Measurements from ENCODE around the gene DRAP1. TPM values are rescaled to one million over a fixed set of nuclear protein-coding genes. Genes with fewer than 3 reads are reported as not detected.

Gene DRAP1
- total RNA-seq, 2 donors from 2014 or later, result 72.1 to 83.1 TPM

- DNase-seq (ENCODE audit: low spot score), result no peak
- no peak for TF ChIP-seq CTCF (IDR thresholded peaks at IDR 0.05)
- H3K27ac ChIP-seq, result no peak overlapping the region
Observed at GRCh38 chr11:65942531-65942930, 23.3 kb downstream of the DRAP1 start.

DNA sequence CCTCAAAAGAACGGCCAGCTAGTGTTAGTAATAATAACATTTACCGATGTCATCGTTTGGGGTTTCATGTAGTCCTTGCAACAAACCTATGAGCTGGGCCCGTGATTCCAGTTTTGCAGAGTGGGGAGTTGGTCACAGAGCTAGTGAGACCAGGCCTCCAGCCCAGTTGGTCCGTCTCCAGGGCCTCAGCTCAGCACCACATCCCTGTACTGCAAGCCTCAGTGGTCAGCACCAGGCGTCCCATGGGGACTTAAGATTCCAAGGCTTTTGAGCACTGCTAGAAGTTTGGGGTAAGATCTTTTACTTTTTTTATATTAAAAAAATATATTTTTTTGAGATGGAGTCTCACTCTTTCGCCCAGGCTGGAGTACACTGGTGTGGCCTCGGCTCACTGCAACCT, 25.0 kb downstream of the DRAP1 start:
- TF ChIP-seq CTCF (IDR thresholded peaks at IDR 0.05), result no peak
- H3K9me3 ChIP-seq, result no peaks in the 10 kb centered on the region
- DNase-seq (ENCODE audit: low spot score), result no peak
- H3K4me1 ChIP-seq, result no peaks in the 10 kb centered on the region
- H3K36me3 ChIP-seq, result no peaks in the 10 kb centered on the region
- H3K27ac ChIP-seq, result no peak overlapping the region
- no peaks in the 10 kb centered on the region for H3K27me3 ChIP-seq
- no peak overlapping the region for H3K4me3 ChIP-seq

More at GRCh38 chr11:65942531-65942930, 23.3 kb downstream of the DRAP1 start:
- no peaks in the 10 kb centered on the region for H3K4me1 ChIP-seq
- H3K36me3 ChIP-seq, result no peaks in the 10 kb centered on the region
- H3K4me3 ChIP-seq, result no peak overlapping the region
- no peaks in the 10 kb centered on the region for H3K27me3 ChIP-seq
- no peaks in the 10 kb centered on the region for H3K9me3 ChIP-seq

- H3K9me3 ChIP-seq, result no peaks in the 10 kb centered on the region
- TF ChIP-seq CTCF (IDR thresholded peaks at IDR 0.05), result no peak
- H3K27ac ChIP-seq, result no peak overlapping the region
- H3K27me3 ChIP-seq, result no peaks in the 10 kb centered on the region
- H3K36me3 ChIP-seq, result no peaks in the 10 kb centered on the region
- DNase-seq (ENCODE audit: low spot score), result no peak
- H3K4me1 ChIP-seq, result no peaks in the 10 kb centered on the region
- H3K4me3 ChIP-seq, result no peak overlapping the region
Observed at GRCh38 chr11:65944767-65945166, 25.5 kb downstream of the DRAP1 start.

- Histone ChIP-seq H3K27ac (no peak within 1 kb of the TSS), H3K27me3 (no peaks in the 10 kb centered on the region)
- no peak for DNase-seq (ENCODE audit: low spot score)
Observed at GRCh38 chr11:65945430-65945911, 26.2 kb downstream of the DRAP1 start, which contains the start of gene TSGA10IP. Gene TSGA10IP, plus strand, starts transcription at chr11:65945480. Its CDS starts 196 bp downstream, at chr11:65945676.

DNA sequence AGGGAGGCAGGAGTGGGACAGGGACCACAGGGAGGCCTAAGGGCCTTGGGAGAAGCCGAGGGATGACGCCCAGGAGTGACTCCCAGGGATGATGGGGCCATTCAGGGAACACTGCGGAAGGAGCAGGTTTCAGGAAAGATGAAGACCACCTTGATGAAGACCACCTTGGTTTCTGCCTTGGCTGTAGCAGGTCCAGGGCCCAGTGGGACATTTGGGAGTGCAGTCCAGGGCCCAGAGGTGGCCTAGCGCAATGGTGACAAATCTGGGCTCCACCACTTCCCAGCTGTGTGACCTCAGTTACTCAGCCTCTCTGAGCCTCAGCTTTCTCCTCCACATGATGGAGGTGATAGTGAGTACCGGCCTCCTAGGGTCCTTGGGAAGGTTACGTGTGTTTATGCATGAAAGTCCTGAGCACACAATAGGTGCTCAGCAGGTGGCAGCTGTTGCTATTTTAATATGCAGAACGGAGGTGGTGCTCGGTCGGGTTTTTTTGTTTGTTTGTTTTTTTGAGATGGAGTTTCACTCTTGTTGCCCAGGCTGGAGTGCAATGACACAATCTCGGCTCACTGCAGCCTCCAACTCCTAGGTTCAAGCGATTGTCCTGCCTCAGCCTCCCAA, 26.8 kb downstream of the DRAP1 start:
- H3K27ac ChIP-seq, result no peak overlapping the region
- no peaks in the 10 kb centered on the region for H3K4me1 ChIP-seq
- no peak for TF ChIP-seq CTCF (IDR thresholded peaks at IDR 0.05)
- H3K9me3 ChIP-seq, result no peaks in the 10 kb centered on the region
- H3K4me3 ChIP-seq, result no peak overlapping the region
- H3K36me3 ChIP-seq, result no peaks in the 10 kb centered on the region
- DNase-seq (ENCODE audit: low spot score), result no peak
- H3K27me3 ChIP-seq, result no peaks in the 10 kb centered on the region

More at GRCh38 chr11:65945430-65945911, 26.2 kb downstream of the DRAP1 start, which contains the start of gene TSGA10IP:
- Histone ChIP-seq H3K4me3 (no peak within 1 kb of the TSS), H3K4me1 (no peaks in the 10 kb centered on the region), H3K9me3 (no peaks in the 10 kb centered on the region), H3K36me3 (no peaks in the 10 kb centered on the region)
- no peak for TF ChIP-seq CTCF (IDR thresholded peaks at IDR 0.05)

DNA sequence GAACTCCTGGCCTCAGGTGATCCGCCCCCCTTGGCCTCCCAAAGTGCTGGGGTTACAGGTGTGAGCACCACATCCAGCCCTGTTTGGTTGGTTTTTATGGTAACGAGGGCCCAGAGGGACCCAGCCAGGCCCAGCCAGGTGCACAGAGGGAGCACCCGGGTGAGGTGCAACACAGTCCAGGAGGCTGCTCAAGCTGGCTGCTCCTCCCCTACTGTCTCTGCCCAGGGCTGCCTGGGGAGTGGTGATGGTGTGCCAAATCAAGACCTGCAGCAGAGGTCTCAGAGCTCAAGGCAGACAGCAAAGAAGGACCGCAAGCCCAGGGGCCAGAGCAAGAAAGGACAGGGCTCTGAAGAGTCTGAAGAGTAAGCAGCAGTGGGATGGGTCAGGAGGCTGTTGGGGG, 27.4 kb downstream of the DRAP1 start:
- no peak overlapping the region for H3K4me3 ChIP-seq
- H3K27me3 ChIP-seq, result no peaks in the 10 kb centered on the region
- H3K4me1 ChIP-seq, result no peaks in the 10 kb centered on the region
- DNase-seq (ENCODE audit: low spot score), result no peak
- no peaks in the 10 kb centered on the region for H3K9me3 ChIP-seq
- TF ChIP-seq CTCF (IDR thresholded peaks at IDR 0.05), result no peak
- no peak overlapping the region for H3K27ac ChIP-seq
- no peaks in the 10 kb centered on the region for H3K36me3 ChIP-seq
